NCI-H69 (cell line): ENCODE measurements around the gene SH3D19.

Experiments used
- DNase-seq: peaks from one replicate; lab custom pipeline; 2025; lab: John Stamatoyannopoulos, UW

Gene SH3D19

DNA sequence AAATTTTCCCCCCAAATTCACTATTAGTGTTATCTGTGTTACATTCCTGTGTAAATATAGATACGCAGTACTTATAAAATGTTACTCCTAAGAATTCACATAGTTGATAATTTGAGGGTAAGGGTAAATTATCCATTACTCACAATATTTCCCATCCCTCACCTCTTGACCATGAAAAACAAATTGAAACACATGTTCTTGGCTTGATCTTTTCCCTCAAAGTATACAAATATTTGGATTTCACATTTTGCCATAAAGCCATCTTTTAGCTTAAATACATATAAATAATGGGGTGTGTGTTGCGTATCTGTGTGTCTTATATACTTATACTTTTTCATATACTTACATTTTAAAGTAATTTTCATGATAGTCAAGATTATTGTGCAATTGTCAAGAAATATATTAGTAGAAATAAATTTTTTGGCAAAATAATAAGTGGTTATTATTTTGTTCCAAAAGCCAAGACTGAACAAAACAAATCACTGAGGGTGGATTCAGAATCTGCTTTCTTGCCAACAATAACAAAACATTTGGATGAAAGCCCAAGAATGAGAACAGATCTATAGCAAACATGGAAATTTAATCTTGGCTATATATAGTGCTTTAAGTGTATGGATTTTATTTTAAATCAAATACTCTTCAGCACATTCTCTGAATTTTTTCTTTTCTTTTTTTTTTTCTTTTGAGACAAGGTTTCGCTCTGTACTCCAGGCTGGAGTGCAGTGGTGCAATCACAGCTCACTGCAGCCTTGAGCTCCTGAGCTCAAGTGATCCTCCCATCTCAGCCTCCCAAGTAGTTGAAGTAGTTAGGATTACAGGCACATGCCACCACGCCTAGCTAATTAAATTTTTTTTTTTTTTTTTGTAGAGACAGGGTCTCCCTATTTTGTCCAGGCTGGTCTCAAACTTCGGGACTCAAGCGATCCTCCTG, 97.0 kb downstream of the SH3D19 start:
- no peak for DNase-seq

DNA sequence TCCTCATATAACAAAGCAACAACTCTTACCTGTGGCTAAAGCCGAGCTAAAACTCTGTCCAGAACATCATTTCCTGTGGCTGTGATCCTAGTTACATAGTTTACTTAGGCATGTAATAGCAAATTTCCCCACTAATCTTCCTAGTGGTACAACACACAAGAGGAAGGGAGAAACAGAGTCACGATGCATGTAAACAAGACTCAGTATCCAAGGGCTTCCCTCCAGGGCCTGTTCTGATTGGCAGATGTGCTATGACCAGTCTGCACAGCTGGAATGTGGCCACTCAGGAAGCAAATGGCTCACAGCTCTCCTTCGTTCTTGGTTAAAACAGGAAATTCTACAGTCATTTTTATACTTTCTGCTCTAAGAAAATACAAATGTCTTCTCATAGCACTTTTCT, 97.7 kb downstream of the SH3D19 start:
- DNase-seq, result no peak

DNA sequence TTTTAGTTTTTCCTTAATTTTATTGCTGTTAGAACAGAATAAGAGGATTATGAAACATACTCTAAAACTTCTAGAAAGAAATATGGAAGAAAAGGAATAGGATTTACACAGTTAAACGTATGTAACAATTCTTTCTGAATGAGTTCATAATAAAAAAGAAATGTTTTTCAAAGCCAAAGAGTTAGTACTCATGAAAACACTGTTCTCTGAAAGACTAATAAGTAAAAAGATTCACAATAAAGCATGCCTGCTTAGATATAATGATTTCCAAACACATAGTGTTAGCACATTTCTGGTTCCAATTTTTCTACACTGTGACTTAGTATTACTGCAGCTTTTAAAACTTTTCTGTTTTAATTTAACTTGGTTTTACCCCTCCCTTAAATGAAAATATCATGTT, 98.2 kb downstream of the SH3D19 start:
- no peak for DNase-seq

DNA sequence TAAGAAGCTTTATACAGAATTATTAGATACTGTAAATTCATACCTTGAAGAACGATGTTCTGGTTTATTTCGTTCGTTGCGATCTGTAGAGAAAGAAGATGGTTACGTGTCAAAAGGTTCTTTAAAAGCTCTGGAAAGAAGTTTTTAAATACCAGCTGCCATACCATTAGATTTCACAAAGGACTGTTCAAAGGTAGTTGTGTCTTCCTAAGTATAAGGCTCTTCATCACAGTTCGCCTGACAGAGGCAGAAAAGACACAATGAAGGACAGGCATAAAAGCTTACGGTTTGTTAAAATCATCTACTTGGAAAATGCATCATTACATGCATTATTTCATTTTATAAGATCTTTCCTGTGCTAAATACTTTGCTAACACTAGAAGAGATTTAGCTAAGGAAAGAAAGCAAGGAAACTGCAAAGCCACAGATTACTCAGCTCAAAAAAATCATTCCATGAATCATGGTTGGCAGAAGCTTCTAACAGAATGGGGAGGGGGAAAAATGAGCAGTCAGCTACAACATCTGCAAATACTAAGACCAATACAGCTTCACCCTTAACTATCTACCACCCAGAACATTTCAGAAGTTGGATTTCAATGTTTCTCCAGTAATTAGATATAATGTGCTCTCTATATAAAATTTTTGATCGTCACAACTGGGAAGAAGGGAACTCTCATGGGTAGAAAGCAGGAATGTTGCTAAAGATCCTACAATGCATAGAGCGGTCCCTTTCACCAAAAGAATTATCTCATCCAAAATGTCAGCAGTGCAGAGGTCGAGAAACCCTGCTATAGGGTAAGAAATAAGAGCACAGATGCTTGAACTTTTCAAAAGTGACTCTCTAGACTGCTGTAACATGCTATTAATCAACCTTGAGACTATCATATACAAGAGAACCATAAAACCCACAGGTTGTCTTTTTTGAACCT, 99.1 kb downstream of the SH3D19 start:
- no peak for DNase-seq

DNA sequence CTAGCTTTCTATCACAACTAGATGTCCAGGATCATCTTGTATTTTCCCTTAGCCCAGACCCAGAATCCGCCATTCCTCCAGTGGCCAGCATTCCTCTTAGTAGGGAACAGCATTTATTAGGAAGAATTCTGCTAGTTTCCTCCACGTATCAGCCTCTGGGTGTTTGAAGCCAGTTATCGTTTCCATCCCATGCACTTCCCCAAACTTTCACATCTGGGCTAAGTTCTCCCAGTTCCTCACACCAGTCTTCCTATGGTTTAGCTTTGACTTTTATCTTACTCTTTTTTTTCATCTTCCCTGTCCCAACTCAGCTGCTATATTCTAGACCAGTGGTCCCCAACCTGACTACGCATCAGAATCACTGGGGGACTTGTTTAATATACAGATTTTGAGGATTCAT, 101.9 kb downstream of the SH3D19 start:
- no peak for DNase-seq

DNA sequence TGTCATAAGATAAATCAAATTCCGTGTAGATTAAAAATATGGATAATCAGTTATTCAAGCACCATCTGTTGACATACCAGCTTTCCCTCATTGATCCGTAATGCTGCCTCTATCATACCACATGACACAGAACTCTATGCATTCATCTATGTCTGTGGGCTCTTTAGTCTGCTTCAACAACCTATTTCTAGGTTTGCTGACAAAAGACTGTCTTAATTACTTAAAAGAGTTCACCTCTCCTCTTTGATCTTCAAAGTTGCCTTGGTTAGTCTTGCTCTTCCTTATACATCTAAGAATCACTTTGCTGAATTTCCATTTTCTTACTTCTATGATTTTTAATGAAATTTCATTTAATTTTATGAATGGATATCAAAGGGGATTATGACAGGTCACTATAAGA, 105.5 kb downstream of the SH3D19 start:
- DNase-seq, result no peak

- no peak for DNase-seq
Measured at GRCh38 chr4:151219091-151219490, 106.3 kb downstream of the SH3D19 start.

GRCh38 chr4:151218343-151218742, 107.1 kb downstream of the SH3D19 start:
- DNase-seq, result no peak

DNA sequence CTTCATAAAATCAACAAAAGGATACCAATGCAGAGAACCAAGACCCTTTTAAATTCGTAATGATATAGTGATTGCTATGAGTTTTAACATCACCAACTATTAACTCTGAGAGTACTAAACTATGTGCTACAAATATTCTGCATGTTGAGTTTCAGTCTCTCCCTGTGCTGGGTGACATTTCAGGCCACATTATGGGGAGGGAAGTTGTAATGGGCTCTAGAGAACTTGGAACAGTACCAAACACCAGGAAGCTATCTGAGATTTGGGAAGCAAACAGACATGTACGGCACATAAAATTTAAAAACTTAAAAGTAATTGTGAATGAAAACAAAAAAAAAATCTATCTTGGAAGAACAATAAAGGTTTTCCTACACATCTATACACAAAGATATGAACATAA, 108.1 kb downstream of the SH3D19 start:
- no peak for DNase-seq

- DNase-seq, result no peak
Measured at GRCh38 chr4:151215295-151215694, 110.1 kb downstream of the SH3D19 start.

DNA sequence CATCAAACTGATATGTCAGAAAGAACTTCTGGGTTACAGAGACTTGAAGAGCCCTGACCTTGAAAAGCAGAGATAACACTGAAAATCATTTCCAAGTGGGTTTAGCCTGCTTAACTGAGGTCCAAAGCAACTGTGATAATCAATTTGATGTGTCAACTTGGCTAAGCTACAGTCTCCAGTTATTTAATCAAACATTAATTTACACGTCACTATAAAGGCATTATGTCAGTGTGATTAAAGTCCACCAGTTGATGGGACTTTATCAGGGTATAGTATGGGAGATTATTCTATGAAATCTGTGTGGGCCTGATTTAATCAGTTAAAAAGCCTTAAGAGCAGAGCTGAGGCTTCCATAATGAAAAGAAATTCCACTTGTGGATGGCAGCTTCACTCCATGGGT, 117.5 kb downstream of the SH3D19 start:
- no peak for DNase-seq

GRCh38 chr4:151207186-151207585, 118.2 kb downstream of the SH3D19 start:
- DNase-seq, result no peak

DNA sequence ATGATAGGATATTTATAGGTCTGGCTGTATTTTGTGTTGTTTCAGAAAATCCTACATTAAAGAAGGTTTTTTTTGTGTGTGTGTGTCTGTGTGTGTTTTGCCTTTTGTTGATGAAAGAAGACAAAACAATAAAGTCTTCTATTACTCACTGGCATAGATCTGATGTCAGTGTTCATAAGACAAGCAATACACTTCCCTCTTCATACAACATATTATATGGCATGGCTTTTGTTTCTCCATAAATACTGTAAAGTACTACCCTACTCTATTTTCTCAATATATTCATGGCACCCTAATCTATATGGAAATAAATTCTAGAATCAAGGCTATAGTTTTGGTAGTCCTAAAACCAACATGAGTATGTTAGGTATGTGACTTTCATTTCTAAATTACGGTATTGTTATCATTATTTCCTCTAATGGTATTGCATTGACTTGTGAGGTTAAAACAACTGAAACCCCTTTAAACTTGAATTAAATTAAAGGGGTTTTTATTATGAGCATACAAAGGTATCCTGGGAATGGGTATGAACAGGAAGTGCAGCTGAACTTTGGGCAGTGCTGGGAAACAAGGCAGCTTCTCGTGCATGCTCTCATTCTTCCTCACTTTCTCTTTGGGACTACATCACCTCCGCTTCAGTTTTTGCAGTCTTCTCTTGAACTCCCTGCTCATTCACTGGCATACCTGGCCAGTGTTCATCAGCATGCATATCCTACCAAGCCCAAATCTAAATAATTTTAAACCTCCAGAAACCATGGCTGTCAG, 119.0 kb downstream of the SH3D19 start:
- no peak for DNase-seq

DNA sequence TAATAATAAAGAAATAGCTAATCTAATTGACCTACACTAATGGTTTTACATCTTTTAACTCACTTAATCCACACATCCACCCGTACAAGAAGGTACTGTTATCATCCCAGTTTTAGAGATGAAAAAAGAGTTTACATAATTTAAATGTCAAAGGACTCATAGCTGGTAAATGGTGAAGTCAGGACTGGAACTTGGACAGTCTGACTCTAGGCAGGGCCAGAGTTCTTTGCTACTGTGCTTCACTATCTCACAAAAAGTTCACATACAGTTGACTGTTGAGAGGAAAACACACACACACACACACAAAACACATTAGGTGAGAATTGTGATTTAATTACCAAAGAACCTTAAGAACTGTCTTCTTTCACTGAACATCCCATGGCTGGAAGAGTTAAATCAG, 119.7 kb downstream of the SH3D19 start:
- DNase-seq, result no peak

DNA sequence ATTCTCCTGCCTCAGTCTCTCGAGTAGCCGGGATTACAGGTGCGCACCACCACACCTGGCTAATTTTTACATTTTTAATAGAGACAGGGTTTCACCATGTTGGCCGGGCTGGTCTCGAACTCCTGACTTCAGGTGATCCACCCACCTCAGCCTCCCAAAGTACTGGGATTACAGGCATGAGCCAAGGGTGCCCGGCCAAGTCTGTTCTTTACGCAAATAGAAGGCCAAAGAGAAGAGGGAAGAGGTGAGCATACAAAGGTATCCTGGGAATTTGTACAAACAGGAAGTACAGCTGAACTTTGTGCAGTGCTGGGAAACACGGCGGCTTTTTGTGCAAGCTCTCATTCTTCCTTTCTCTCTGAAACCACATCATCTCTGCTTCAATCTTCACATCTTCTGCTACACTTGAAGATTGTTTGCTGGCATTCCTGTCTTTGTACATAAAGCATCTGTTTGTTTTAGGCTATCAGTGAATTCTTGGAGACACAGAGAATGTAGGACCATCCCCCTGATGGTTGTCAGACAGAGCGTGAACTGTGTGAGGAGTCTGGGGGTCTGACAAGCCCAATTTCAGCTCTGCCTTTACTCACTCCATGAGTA, 120.4 kb downstream of the SH3D19 start:
- no peak for DNase-seq

GRCh38 chr4:151202851-151203455, 122.5 kb downstream of the SH3D19 start:
- no peak for DNase-seq

GRCh38 chr4:151202381-151202780, 123.0 kb downstream of the SH3D19 start:
- DNase-seq, result no peak

- DNase-seq, result no peak
Measured at GRCh38 chr4:151199319-151200190, 125.8 kb downstream of the SH3D19 start.

GRCh38 chr4:151198748-151199147, 126.7 kb downstream of the SH3D19 start:
- DNase-seq, result no peak

GRCh38 chr4:151197247-151197646, 128.2 kb downstream of the SH3D19 start:
- DNase-seq, result no peak
